K562 (cell line): Measurements from ENCODE around the gene PRTN3. TPM values are rescaled to one million over a fixed set of nuclear protein-coding genes. Genes with fewer than 3 reads are reported as not detected.

Source experiments
- ARID2 ChIP-seq: fragments of 450-650 bp; IDR thresholded peaks from 2 replicates; pipeline ENCODE4 v1.6.1; 2017; ENCODE audit warnings: antibody characterized with exemption, mild to moderate bottlenecking
- ARID3B ChIP-seq: fragments of 250-450 bp; sonication (Bioruptor Pico); IDR thresholded peaks from 2 replicates; pipeline ENCODE4 v1.4.0; 2020; ENCODE audit warnings: borderline replicate concordance
- CAMTA2 ChIP-seq: fragments of 250-450 bp; sonication (Bioruptor Pico); conservative IDR thresholded peaks from 2 replicates; pipeline ENCODE4 v1.5.1; 2022
- CHD2 ChIP-seq: IDR thresholded peaks from 2 replicates; pipeline ENCODE4 v1.6.1; 2011; ENCODE audit warnings: low read depth, low read length
- EGR1 ChIP-seq: fragments of 450-650 bp; conservative IDR thresholded peaks from 2 replicates; pipeline ENCODE4 v1.6.1; 2017; ENCODE audit warnings: mild to moderate bottlenecking
- FOXM1 ChIP-seq, 2 experiments: fragments of 450-650 bp in 1 of 2; sonication (generic) in 1 of 2; formaldehyde crosslinking in 1 of 2; IDR thresholded peaks; 2 replicates each; pipeline versions ENCODE4 v1.6.1 to v1.9.0; 2017 to 2022; ENCODE audit warnings: low read depth in 2 of 2, mild to moderate bottlenecking in 2 of 2, missing genetic modification reagents in 1 of 2, moderate library complexity in 1 of 2
- GABPB1 ChIP-seq: sonication (generic); formaldehyde crosslinking; IDR thresholded peaks from 2 replicates; pipeline ENCODE4 v1.8.0; 2022; ENCODE audit warnings: mild to moderate bottlenecking, missing genetic modification reagents
- GATAD2A ChIP-seq: fragments of 450-650 bp; IDR thresholded peaks from 2 replicates; pipeline ENCODE4 v1.6.1; 2017
- HMGN3 ChIP-seq: IDR thresholded peaks from 2 replicates; pipeline ENCODE4 v1.6.1; 2011; ENCODE audit warnings: borderline replicate concordance, low read depth, mild to moderate bottlenecking, mixed read lengths, low read length; ENCODE audit not compliant: insufficient read length; ENCODE audit errors: extremely low read depth
- ILF3 ChIP-seq: fragments of 450-650 bp; IDR thresholded peaks from 2 replicates; pipeline ENCODE4 v1.6.1; 2018; ENCODE audit warnings: antibody characterized with exemption, mild to moderate bottlenecking, moderate library complexity, borderline replicate concordance
- JUN ChIP-seq, 2 experiments: sonication (generic) in 1 of 2; formaldehyde crosslinking in 1 of 2; IDR thresholded peaks; 2 replicates each; pipeline versions ENCODE4 v1.6.1 to v1.8.0; 2012 to 2022; ENCODE audit warnings: borderline replicate concordance in 2 of 2, mild to moderate bottlenecking in 2 of 2, improper control_type of control experiment in 1 of 2, low read depth in 1 of 2, low read length in 1 of 2, missing genetic modification reagents in 1 of 2
- L3MBTL2 ChIP-seq: fragments of 450-650 bp; IDR thresholded peaks from 2 replicates; pipeline ENCODE4 v1.6.1; 2016; ENCODE audit warnings: mild to moderate bottlenecking, moderate library complexity
- LCOR ChIP-seq: sonication (generic); formaldehyde crosslinking; IDR thresholded peaks from 2 replicates; pipeline ENCODE4 v1.8.0; 2022; ENCODE audit warnings: mild to moderate bottlenecking, missing genetic modification reagents
- MCM7 ChIP-seq, 2 experiments: fragments of 450-650 bp; IDR thresholded peaks; 2 replicates each; pipeline ENCODE4 v1.6.1; 2016 to 2018
- MEIS2 ChIP-seq: fragments of 450-650 bp; IDR thresholded peaks from 2 replicates; pipeline ENCODE4 v1.6.1; 2014; ENCODE audit warnings: mild to moderate bottlenecking; ENCODE audit not compliant: partially characterized antibody
- MXI1 ChIP-seq: IDR thresholded peaks from 2 replicates; pipeline ENCODE4 v1.6.1; 2011; ENCODE audit warnings: low read depth, mild to moderate bottlenecking, improper control_type of control experiment, low read length
- NFIC ChIP-seq: fragments of 450-650 bp; IDR thresholded peaks from 2 replicates; pipeline ENCODE4 v1.6.1; 2017; ENCODE audit warnings: mild to moderate bottlenecking, inconsistent platforms
- RBBP5 ChIP-seq: fragments of 200-600 bp; sonication (generic); IDR thresholded peaks from 2 replicates; pipeline ENCODE4 v1.6.1; 2012; ENCODE audit warnings: borderline replicate concordance, mild to moderate bottlenecking, low read length, control low read depth, inconsistent platforms; ENCODE audit not compliant: insufficient read depth, poor library complexity, severe bottlenecking
- TEAD1 ChIP-seq, 2 experiments: fragments of 450-650 bp in 1 of 2; sonication (generic) in 1 of 2; formaldehyde crosslinking; IDR thresholded peaks; 2 replicates each; pipeline versions ENCODE4 v1.4.0 to v1.8.0; 2020 to 2022; ENCODE audit warnings: mild to moderate bottlenecking in 2 of 2, missing genetic modification reagents in 1 of 2
- ZNF121 ChIP-seq: sonication (generic); formaldehyde crosslinking; conservative IDR thresholded peaks from 2 replicates; pipeline ENCODE4 v1.8.0; 2022; ENCODE audit warnings: missing genetic modification reagents
- ZNF3 ChIP-seq: fragments of 250-450 bp; sonication (Bioruptor Pico); IDR thresholded peaks from 2 replicates; pipeline ENCODE4 v1.5.0; 2021; ENCODE audit warnings: mild to moderate bottlenecking, moderate library complexity
- polyA plus RNA-seq, 8 experiments: library from polyadenylated mRNA; depleted of rRNA in 4 of 8; stranded (reverse) in 5 of 8; unstranded in 3 of 8; fragments of >200 nt; fragmentation: Nextera tagmentation in 2 of 8; fragmentation: Illumina TruSeq in 1 of 8; extraction: Ambion mirVana in 2 of 8; extraction: Trizol in 1 of 8; gene quantifications; 2 replicates each; pipeline versions ENCODE4 v1.2.1 to v1.2.3, GENCODE V29; 2011 to 2014; ENCODE audit warnings: inconsistent platforms in 1 of 8, missing spikeins in 1 of 8
- total RNA-seq, 7 experiments: library from RNA; depleted of rRNA in 6 of 7; stranded (reverse); fragments of >200 nt in 6 of 7; fragmentation: Illumina TruSeq in 2 of 7; extraction: Trizol in 2 of 7; gene quantifications; 2 replicates each; pipeline versions ENCODE4 v1.2.1 to v1.2.3, GENCODE V29; 2011 to 2021; ENCODE audit warnings: low replicate concordance in 1 of 7
- TF ChIP-seq, protein P1 (sequence below), 2 experiments: fragments of 450-650 bp in 1 of 2; IDR thresholded peaks; 2 replicates each; pipeline ENCODE4 v1.6.1; 2011 to 2017; ENCODE audit warnings: low read depth in 2 of 2, antibody characterized with exemption in 1 of 2, borderline replicate concordance in 1 of 2, low read length in 1 of 2, mild to moderate bottlenecking in 1 of 2, mixed read lengths in 1 of 2; ENCODE audit not compliant: control insufficient read depth in 1 of 2

PRTN3 gene
- total and polyA plus RNA-seq, 9 of the 15 experiments (the other 6 are each of a cell fraction or from before 2014, with no cell fraction given) = 0.14 to 0.86 (median 0.43) TPM; not detected in 3

DNA sequence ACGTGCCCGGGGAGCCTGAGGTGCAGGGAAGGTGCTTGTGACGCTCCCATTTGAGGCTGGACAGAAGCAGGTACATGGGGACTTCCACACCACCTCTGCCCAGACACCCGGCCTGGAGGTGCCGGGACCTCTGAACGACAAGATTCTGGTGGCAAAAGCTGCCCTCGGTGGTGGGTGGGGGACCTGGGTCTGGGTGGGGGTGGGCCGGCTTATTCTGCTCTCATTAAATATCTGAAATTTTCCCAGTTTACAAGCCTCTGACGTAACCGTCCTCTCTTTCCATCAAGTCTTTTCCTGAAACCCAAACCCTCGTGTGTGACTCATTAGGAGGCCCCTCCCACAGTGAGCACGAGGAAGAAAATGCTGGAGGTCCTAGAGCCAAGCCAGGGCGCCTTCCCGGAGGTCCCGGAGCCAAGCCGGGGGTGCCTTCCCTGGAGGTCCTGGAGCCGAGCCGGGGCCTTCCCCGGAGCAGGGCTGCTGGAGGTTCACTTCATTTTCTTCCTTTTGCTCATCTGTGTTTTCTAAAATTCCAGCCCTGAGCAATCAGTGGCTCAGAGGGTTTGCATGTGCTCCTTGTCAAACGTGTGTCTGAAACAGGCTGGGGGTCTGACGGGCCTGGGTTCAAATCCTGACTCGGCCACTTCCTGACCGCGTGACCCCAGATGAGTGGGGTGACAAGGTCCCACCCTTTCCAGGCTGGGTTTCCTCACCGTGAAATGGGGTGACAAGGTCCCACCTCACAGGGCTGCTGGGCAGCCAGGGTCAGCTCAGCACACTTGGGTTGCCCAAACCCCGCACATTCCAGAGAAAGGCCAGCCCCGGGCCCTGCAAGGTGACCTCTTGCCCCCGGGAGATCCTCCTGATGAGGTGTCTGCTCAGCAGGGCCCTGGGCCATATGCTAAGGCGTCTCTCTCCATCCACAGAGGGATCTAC is 28.7 kb downstream of the PRTN3 start (continued):
- TF ChIP-seq, protein P1, sequence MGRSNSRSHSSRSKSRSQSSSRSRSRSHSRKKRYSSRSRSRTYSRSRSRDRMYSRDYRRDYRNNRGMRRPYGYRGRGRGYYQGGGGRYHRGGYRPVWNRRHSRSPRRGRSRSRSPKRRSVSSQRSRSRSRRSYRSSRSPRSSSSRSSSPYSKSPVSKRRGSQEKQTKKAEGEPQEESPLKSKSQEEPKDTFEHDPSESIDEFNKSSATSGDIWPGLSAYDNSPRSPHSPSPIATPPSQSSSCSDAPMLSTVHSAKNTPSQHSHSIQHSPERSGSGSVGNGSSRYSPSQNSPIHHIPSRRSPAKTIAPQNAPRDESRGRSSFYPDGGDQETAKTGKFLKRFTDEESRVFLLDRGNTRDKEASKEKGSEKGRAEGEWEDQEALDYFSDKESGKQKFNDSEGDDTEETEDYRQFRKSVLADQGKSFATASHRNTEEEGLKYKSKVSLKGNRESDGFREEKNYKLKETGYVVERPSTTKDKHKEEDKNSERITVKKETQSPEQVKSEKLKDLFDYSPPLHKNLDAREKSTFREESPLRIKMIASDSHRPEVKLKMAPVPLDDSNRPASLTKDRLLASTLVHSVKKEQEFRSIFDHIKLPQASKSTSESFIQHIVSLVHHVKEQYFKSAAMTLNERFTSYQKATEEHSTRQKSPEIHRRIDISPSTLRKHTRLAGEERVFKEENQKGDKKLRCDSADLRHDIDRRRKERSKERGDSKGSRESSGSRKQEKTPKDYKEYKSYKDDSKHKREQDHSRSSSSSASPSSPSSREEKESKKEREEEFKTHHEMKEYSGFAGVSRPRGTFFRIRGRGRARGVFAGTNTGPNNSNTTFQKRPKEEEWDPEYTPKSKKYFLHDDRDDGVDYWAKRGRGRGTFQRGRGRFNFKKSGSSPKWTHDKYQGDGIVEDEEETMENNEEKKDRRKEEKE (IDR thresholded peaks at IDR 0.05; ENCODE audit: borderline replicate concordance in 1 of 2, control insufficient read depth in 1 of 2, low read depth in 2 of 2, low read length in 1 of 2) = no peak
- TF ChIP-seq MEIS2 = no peak
- no peak for TF ChIP-seq MCM7 (IDR thresholded peaks at IDR 0.05)
- TF ChIP-seq EGR1 = no peak
- TF ChIP-seq L3MBTL2 = 0 out of 2 replicates have a peak, but pooled peaks have one; percentile 33
- no peak for TF ChIP-seq GATAD2A
- no peak for TF ChIP-seq FOXM1 (IDR thresholded peaks at IDR 0.05; ENCODE audit: low read depth)
- no peak for TF ChIP-seq FOXM1 (CRISPR knock-in tag; IDR thresholded peaks at IDR 0.05; ENCODE audit: low read depth)
- TF ChIP-seq NFIC = no peak
- TF ChIP-seq JUN (IDR thresholded peaks at IDR 0.05; ENCODE audit: borderline replicate concordance, low read depth, low read length) = 0 out of 2 replicates have a peak, but pooled peaks have one; percentile 41
- no peak for TF ChIP-seq JUN (CRISPR knock-in tag; IDR thresholded peaks at IDR 0.05; ENCODE audit: borderline replicate concordance)
- TF ChIP-seq CAMTA2 = no peak
- TF ChIP-seq ARID3B (CRISPR knock-in tag) = no peak
- TF ChIP-seq ILF3 = no peak
- peak; percentile 29; the same call in 1 of the 2 replicates for TF ChIP-seq GABPB1 (CRISPR knock-in tag)
- TF ChIP-seq ARID2 = no peak
- no peak for TF ChIP-seq LCOR
- TF ChIP-seq ZNF121 (CRISPR knock-in tag) = no peak
- no peak for TF ChIP-seq ZNF3
- no peak for TF ChIP-seq RBBP5
- TF ChIP-seq TEAD1 (CRISPR knock-in tag; IDR thresholded peaks at IDR 0.05) = no peak
- TF ChIP-seq MXI1 = no peak
- TF ChIP-seq CHD2 = peak; percentile 16; the same call in 1 of the 2 replicates
- no peak for TF ChIP-seq HMGN3
